HFFc6 (cell line): Measurements from ENCODE around the gene SEBOX. TPM values are rescaled to one million over a fixed set of nuclear protein-coding genes. Genes with fewer than 3 reads are reported as not detected.

Source experiments
- DNase-seq: peaks from one replicate; pipeline ENCODE4 v3.0.0-alpha.2; 2018
- H3K27ac Mint-ChIP-seq: 2 replicates; pipeline ENCODE4 v1.8.0; 2020; ENCODE audit warnings: mild to moderate bottlenecking, mixed read lengths
- H3K27me3 Mint-ChIP-seq: 2 replicates; pipeline ENCODE4 v1.8.0; 2021; ENCODE audit warnings: mild to moderate bottlenecking, moderate library complexity, mixed read lengths; ENCODE audit not compliant: insufficient read depth
- H3K36me3 Mint-ChIP-seq: 2 replicates; pipeline ENCODE4 v1.8.0; 2021; ENCODE audit warnings: low read depth, mixed read lengths
- H3K4me1 Mint-ChIP-seq: 2 replicates; pipeline ENCODE4 v1.8.0; 2020; ENCODE audit warnings: low read depth, mixed read lengths
- H3K4me3 Mint-ChIP-seq: 2 replicates; pipeline ENCODE4 v1.8.0; 2020; ENCODE audit warnings: mild to moderate bottlenecking, moderate library complexity, mixed read lengths
- H3K9me3 Mint-ChIP-seq: 2 replicates; pipeline ENCODE4 v1.8.0; 2020; ENCODE audit warnings: mild to moderate bottlenecking, mixed read lengths
- long read RNA-seq: library from polyadenylated mRNA; unstranded; transcript quantifications from one replicate; pipeline ENCODE4 v2.0.0, GENCODE V29; 2019
- total RNA-seq, 6 experiments: library from RNA; stranded (reverse); fragmentation: NEBNext Ultra II Directional; extraction: Animal tissue kit (Norgen Biotek cat#: 25700); gene quantifications; 2 replicates in 1 of 6; 3 replicates in 5 of 6; pipeline ENCODE4 v1.2.3, GENCODE V29; 2021
- TF ChIP-seq, protein P1 (sequence below): fragments of 200-600 bp; sonication (generic); IDR thresholded peaks from 2 replicates; pipeline ENCODE4 v1.5.0; 2021; ENCODE audit warnings: antibody characterized with exemption, mild to moderate bottlenecking

Gene SEBOX, protein sequence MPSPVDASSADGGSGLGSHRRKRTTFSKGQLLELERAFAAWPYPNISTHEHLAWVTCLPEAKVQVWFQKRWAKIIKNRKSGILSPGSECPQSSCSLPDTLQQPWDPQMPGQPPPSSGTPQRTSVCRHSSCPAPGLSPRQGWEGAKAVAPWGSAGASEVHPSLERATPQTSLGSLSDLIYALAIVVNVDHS
- total RNA-seq, result not detected
- long read RNA-seq, result 0 reads

DNA sequence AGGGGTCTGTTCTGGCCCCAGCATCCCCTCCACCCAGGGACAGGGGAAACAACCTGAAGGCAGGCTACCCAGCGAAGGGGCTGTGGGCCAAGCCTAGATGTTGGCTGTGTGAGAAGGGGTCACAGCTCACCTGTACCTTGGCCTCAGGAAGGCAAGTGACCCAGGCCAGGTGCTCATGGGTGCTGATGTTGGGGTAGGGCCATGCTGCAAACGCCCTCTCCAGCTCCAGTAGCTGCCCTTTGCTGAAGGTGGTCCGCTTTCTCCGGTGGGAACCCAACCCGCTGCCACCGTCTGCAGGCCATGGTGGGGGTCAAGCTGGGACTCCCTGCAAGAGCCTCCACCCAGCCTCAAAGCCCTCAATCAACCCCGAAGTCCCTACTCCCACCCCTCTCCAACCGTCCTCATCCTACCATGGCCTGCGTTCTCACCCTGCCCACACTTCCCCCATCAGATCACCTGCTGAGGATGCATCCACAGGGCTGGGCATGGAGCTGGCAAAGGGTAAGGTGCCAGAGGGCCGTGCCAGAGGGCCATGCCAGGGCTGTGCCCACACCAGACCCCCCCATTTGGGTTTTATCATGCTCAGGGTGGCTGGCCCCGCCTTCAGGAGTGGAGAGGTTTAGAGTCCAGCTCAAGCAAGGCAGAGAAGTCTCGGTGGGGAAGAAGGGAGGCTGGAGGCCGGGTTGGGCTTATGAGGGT is at the start of gene SEBOX:
Gene SEBOX (minus strand): TSS at position 535 of the 699 bp plus-strand sequence. CDS start 48 bp downstream, at position 487.
- DNase-seq, result no peak
- no peaks in the 10 kb centered on the region for H3K9me3 Mint-ChIP-seq
- H3K27ac Mint-ChIP-seq, result no peak within 1 kb of the TSS; the same call in 1 of the 2 replicates
- peaks cover 2% of the 10 kb centered on the region for H3K4me1 Mint-ChIP-seq
- H3K36me3 Mint-ChIP-seq, result peaks cover 12% of the 10 kb centered on the region; the same call in 1 of the 2 replicates
- TF ChIP-seq, protein P1, sequence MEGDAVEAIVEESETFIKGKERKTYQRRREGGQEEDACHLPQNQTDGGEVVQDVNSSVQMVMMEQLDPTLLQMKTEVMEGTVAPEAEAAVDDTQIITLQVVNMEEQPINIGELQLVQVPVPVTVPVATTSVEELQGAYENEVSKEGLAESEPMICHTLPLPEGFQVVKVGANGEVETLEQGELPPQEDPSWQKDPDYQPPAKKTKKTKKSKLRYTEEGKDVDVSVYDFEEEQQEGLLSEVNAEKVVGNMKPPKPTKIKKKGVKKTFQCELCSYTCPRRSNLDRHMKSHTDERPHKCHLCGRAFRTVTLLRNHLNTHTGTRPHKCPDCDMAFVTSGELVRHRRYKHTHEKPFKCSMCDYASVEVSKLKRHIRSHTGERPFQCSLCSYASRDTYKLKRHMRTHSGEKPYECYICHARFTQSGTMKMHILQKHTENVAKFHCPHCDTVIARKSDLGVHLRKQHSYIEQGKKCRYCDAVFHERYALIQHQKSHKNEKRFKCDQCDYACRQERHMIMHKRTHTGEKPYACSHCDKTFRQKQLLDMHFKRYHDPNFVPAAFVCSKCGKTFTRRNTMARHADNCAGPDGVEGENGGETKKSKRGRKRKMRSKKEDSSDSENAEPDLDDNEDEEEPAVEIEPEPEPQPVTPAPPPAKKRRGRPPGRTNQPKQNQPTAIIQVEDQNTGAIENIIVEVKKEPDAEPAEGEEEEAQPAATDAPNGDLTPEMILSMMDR, result no peak
- no peaks in the 10 kb centered on the region; the same call in 1 of the 2 replicates for H3K27me3 Mint-ChIP-seq
- no peak within 1 kb of the TSS for H3K4me3 Mint-ChIP-seq

DNA sequence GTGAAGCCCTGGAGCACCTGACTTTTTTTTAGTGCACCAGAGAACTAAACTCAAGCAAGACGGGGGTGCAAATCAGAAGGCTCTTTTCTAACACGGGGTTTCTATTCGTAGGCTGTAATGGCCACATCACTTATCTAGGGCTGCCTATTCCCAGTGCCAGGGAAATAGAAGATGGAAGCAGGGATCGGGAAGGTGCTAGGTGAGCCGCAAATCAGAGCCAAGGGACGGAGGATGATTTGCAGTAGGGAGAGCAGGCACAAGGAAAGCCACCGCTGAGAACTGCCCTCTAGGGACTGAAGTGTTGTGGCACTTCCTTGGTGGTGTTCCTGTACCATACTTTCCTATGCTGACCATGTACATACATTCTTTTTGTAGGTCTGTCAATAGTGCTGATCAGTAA is 48.8 kb upstream of the SEBOX start:
- no peaks in the 10 kb centered on the region for H3K36me3 Mint-ChIP-seq
- no peaks in the 10 kb centered on the region for H3K9me3 Mint-ChIP-seq
- no peak overlapping the region for H3K27ac Mint-ChIP-seq
- H3K4me1 Mint-ChIP-seq, result no peaks in the 10 kb centered on the region
- peaks cover 19% of the 10 kb centered on the region for H3K27me3 Mint-ChIP-seq
- TF ChIP-seq, protein P1, result peak; percentile 5; the same call in 1 of the 2 replicates
- no peak for DNase-seq
- no peak overlapping the region for H3K4me3 Mint-ChIP-seq

DNA sequence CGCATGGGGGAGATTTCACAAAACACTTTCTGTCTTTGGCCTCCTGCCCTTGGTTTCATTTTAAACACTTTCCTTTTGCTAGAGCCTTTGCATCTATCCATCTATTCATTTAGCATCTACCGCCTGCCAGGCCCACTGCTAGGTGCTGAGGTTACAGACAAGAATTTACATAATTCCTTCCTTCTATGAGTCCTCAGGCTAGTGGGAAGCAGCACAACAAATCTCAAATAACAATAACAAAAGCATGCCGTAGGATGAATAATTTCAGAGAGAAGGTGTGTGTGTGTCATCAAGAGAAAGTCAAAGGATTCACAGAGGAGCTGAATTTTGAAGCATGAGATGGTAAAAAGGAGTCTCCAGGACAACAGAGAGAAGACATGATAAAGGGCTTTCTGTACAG is 47.1 kb upstream of the SEBOX start:
- TF ChIP-seq, protein P1, result no peak
- Mint-ChIP-seq H3K9me3 (no peaks in the 10 kb centered on the region), H3K27ac (no peak overlapping the region), H3K4me3 (no peak overlapping the region), H3K27me3 (peaks cover 21% of the 10 kb centered on the region), H3K36me3 (no peaks in the 10 kb centered on the region), H3K4me1 (no peaks in the 10 kb centered on the region)
- DNase-seq, result no peak

DNA sequence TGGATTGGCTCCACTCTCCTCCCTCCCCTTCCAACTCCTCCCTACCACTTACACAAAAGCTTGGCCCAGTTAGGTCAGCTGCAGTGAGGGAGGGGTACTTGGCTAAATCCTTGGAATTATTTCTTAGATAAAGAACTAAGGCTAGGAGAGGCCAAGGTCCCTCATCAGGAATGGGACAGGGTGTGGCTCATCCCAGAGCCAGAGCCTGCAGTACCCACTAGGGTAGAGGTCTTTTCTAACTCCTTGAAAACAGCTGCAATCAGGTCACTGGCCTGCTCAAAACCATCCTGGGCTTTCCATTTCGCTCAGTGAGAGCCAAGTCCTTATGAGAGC is 42.9 kb upstream of the SEBOX start:
- Mint-ChIP-seq H3K27ac (no peak overlapping the region), H3K27me3 (peaks cover 29% of the 10 kb centered on the region), H3K9me3 (no peaks in the 10 kb centered on the region), H3K4me3 (no peak overlapping the region), H3K36me3 (no peaks in the 10 kb centered on the region), H3K4me1 (no peaks in the 10 kb centered on the region)
- no peak for DNase-seq
- TF ChIP-seq, protein P1, result no peak

DNA sequence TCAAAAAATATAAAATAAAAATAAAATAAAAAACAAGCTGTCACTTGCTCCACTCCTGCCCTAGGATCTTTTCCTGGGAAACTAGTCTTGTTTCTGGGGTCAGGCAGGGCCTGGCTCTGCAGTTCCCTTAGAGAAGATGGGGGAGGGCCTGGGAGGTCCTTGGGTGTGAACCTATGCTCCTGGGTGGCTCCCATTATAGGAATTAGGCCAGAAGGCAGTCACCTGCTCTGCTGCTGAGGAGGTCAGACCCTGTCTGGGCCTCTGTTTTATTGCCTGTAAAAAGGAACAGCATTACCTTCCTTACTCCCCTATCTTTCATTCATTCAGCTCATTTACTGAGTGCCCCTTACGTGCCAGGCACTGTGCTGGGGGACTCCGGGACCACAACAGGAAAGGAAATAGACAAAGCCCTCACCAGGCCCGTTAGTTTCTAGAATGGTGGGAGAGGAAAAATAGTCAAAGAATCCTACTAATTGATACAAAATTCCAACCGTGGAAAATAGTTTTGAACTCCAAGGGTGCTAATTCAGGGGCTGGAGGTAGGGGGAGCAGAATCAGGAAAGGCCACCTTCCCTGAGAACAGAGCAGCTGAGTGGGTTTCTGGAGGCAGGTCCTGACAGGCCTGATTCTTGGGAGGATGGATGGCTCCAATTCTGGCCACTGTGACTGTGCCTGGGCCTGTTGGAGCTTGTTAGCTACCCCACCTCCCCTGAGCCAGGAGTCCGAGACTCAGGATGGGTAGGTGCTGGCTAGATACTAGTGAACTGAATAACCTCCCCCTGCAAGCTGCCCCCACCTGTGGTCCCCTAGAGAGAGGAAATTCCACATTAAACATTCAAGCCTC is 42.4 kb upstream of the SEBOX start:
- peaks cover 29% of the 10 kb centered on the region for H3K27me3 Mint-ChIP-seq
- no peak overlapping the region for H3K27ac Mint-ChIP-seq
- TF ChIP-seq, protein P1, result peak; percentile 32; the same call in 1 of the 2 replicates
- no peak for DNase-seq
- no peak overlapping the region for H3K4me3 Mint-ChIP-seq
- no peaks in the 10 kb centered on the region for H3K4me1 Mint-ChIP-seq
- no peaks in the 10 kb centered on the region for H3K9me3 Mint-ChIP-seq
- no peaks in the 10 kb centered on the region for H3K36me3 Mint-ChIP-seq
